IPS DF 4.7 (cell line): Measurements from ENCODE around the gene THY1.
"Not testable (repeated sequence)": the region's sequence is repeated elsewhere in the genome, so short reads cannot be mapped to it uniquely, and the experiment has no call there.

Experiments used
- DNase-seq: peaks from one replicate; pipeline ENCODE4 v3.0.0-alpha.2; 2013; ENCODE audit warnings: low spot score; ENCODE audit errors: extremely low read depth

The THY1 gene

GRCh38 chr11:119422809-119423508, at the start of gene THY1:
Gene THY1, minus strand, starts transcription at chr11:119423172. Its CDS starts 2,267 bp downstream, at chr11:119420905.
- no peak for DNase-seq

GRCh38 chr11:119472186-119472855, 49.3 kb upstream of the THY1 start:
- DNase-seq, result no peak

- DNase-seq, result no peak
Measured at GRCh38 chr11:119471329-119471728, 48.4 kb upstream of the THY1 start.

GRCh38 chr11:119470317-119471291, 47.6 kb upstream of the THY1 start:
- no peak for DNase-seq

- no peak for DNase-seq
Measured at GRCh38 chr11:119469506-119469905, 46.5 kb upstream of the THY1 start.

GRCh38 chr11:119468511-119468910, 45.5 kb upstream of the THY1 start:
- no peak for DNase-seq

- no peak for DNase-seq
Measured at GRCh38 chr11:119461229-119461963, 38.4 kb upstream of the THY1 start.

- no peak for DNase-seq
Measured at GRCh38 chr11:119460582-119460981, 37.6 kb upstream of the THY1 start.

GRCh38 chr11:119460097-119460496, 37.1 kb upstream of the THY1 start:
- no peak for DNase-seq

- DNase-seq, result no peak
Measured at GRCh38 chr11:119459293-119459976, 36.5 kb upstream of the THY1 start.

GRCh38 chr11:119455708-119456107, 32.7 kb upstream of the THY1 start:
- not testable (repeated sequence) for DNase-seq

- not testable (repeated sequence) for DNase-seq
Measured at GRCh38 chr11:119455241-119455640, 32.3 kb upstream of the THY1 start.

GRCh38 chr11:119453881-119454280, 30.9 kb upstream of the THY1 start:
- no peak for DNase-seq

GRCh38 chr11:119450590-119451326, 27.8 kb upstream of the THY1 start:
- no peak for DNase-seq

- no peak for DNase-seq
Measured at GRCh38 chr11:119449498-119449897, 26.5 kb upstream of the THY1 start.

GRCh38 chr11:119448380-119448779, 25.4 kb upstream of the THY1 start:
- no peak for DNase-seq

- DNase-seq, result no peak
Measured at GRCh38 chr11:119447664-119448242, 24.8 kb upstream of the THY1 start.

- DNase-seq, result no peak
Measured at GRCh38 chr11:119446871-119447663, 24.1 kb upstream of the THY1 start.

- no peak for DNase-seq
Measured at GRCh38 chr11:119446434-119446833, 23.5 kb upstream of the THY1 start.
